GM12878 (cell line): ENCODE data around the gene AMT. TPM values are rescaled to one million over a fixed set of nuclear protein-coding genes. Genes with fewer than 3 reads are reported as not detected.

ENCODE experiments used
- ATAC-seq: fragments of 200-7000 bp; cut with Tn5 transposase; 3 replicates; pipeline ENCODE4 v1.9.1; 2020; ENCODE audit warnings: mild to moderate bottlenecking, moderate library complexity
- BruUV-seq: library from RNA; stranded (reverse); fragments of 400-500 nt; replicated peaks from 2 replicates; lab custom pipeline; 2021; lab: Mats Ljungman, UMichigan
- CTCF ChIA-PET: fragments of 300-600 bp; sonication (Branson Sonifier 250); formaldehyde crosslinking; extraction: SDS; loops from one replicate; lab custom pipeline; 2021; ENCODE audit warnings: inconsistent platforms; lab: Yijun Ruan, JAX
- POLR2A ChIA-PET: fragments of 350-600 bp; formaldehyde crosslinking; extraction: SDS; loops from one replicate; lab custom pipeline; 2021; ENCODE audit warnings: inconsistent platforms; lab: Charles Lee
- RAD21 ChIA-PET: fragments of 300-600 bp; sonication (Branson Sonifier 250); formaldehyde crosslinking; loops from one replicate; lab custom pipeline; 2023; ENCODE audit warnings: antibody characterized with exemption; ENCODE audit not compliant: unreplicated experiment; lab: Charles Lee
- SMC1A ChIA-PET: fragments of 300-600 bp; sonication (Branson Sonifier 250); formaldehyde crosslinking; loops from one replicate; lab custom pipeline; 2023; ENCODE audit not compliant: unreplicated experiment, uncharacterized antibody; lab: Charles Lee
- DNase-seq: peaks from one replicate; pipeline ENCODE4 v3.0.0-alpha.2; 2011; ENCODE audit warnings: low read depth, low spot score
- FAIRE-seq: peaks from 3 replicates; lab custom pipeline; 2011; peaks lifted over from hg19 to GRCh38; lab: Jason Lieb, UNC
- H2AFZ ChIP-seq: 2 replicates; pipeline ENCODE4 v1.6.0; 2011; ENCODE audit warnings: low read depth, low read length, control low read depth; ENCODE audit not compliant: control insufficient read depth
- H3K27ac ChIP-seq: 2 replicates; pipeline ENCODE4 v1.5.1; 2011; ENCODE audit warnings: control low read depth; ENCODE audit not compliant: control insufficient read depth, insufficient read depth
- H3K27me3 ChIP-seq, 2 experiments: replicated peaks in 1 of 2; 2 replicates each; pipeline versions ENCODE4 v1.6.0 to v1.6.1; 2011; ENCODE audit warnings: low read length in 1 of 2; ENCODE audit not compliant: control insufficient read depth in 2 of 2, insufficient read depth in 2 of 2
- H3K36me3 ChIP-seq, 2 experiments: 2 replicates each; pipeline ENCODE4 v1.5.1; 2011; ENCODE audit warnings: low read length in 1 of 2; ENCODE audit not compliant: control insufficient read depth in 2 of 2, insufficient read depth in 2 of 2
- H3K4me1 ChIP-seq: 2 replicates; pipeline ENCODE4 v1.6.1; 2011; ENCODE audit warnings: mild to moderate bottlenecking, low read length, moderate library complexity, mixed read lengths; ENCODE audit not compliant: control insufficient read depth, insufficient read depth
- H3K4me2 ChIP-seq: 2 replicates; pipeline ENCODE4 v1.6.0; 2011; ENCODE audit warnings: control low read depth; ENCODE audit not compliant: control insufficient read depth, insufficient read depth
- H3K4me3 ChIP-seq: fragments of 200-600 bp; sonication (generic); 2 replicates; pipeline ENCODE4 v1.5.1; 2016
- H3K79me2 ChIP-seq: 2 replicates; pipeline ENCODE4 v1.6.0; 2011; ENCODE audit warnings: low read length; ENCODE audit not compliant: control insufficient read depth, insufficient read depth
- H3K9ac ChIP-seq: 2 replicates; pipeline ENCODE4 v1.8.0; 2011; ENCODE audit warnings: low read length, control low read depth, mixed read lengths; ENCODE audit not compliant: control insufficient read depth, insufficient read depth
- H3K9me3 ChIP-seq: replicated peaks from 3 replicates; pipeline ENCODE4 v1.5.1; 2011; ENCODE audit warnings: mild to moderate bottlenecking, low read length; ENCODE audit not compliant: control insufficient read depth, insufficient read depth
- H4K20me1 ChIP-seq: 2 replicates; pipeline ENCODE4 v1.6.0; 2011; ENCODE audit not compliant: control insufficient read depth, insufficient read depth
- CEBPZ ChIP-seq: fragments of 150-350 bp; IDR thresholded peaks from 2 replicates; pipeline ENCODE4 v1.6.1; 2016; ENCODE audit warnings: low read depth, low read length
- CHD1 ChIP-seq: IDR thresholded peaks from 2 replicates; pipeline ENCODE4 v1.6.1; 2012; ENCODE audit warnings: low read depth, low read length, improper control_type of control experiment
- MLLT1 ChIP-seq: fragments of 450-650 bp; IDR thresholded peaks from 2 replicates; pipeline ENCODE4 v1.6.1; 2016; ENCODE audit warnings: mild to moderate bottlenecking
- PAX5 ChIP-seq: IDR thresholded peaks from 2 replicates; pipeline ENCODE4 v1.6.1; 2011; ENCODE audit warnings: low read depth, low read length, borderline replicate concordance
- PRDM15 ChIP-seq: fragments of 450-650 bp; formaldehyde crosslinking; IDR thresholded peaks from 2 replicates; pipeline ENCODE4 v1.4.0; 2020; ENCODE audit warnings: mild to moderate bottlenecking, moderate library complexity
- RELA ChIP-seq: fragments of 450-650 bp; IDR thresholded peaks from 2 replicates; pipeline ENCODE4 v1.8.0; 2014; ENCODE audit warnings: borderline replicate concordance; ENCODE audit not compliant: partially characterized antibody
- STAT1 ChIP-seq: fragments of 450-650 bp; conservative IDR thresholded peaks from 2 replicates; pipeline ENCODE4 v1.6.1; 2014; ENCODE audit warnings: antibody characterized with exemption, mild to moderate bottlenecking
- SUZ12 ChIP-seq: fragments of 200-600 bp; sonication (generic); IDR thresholded peaks from one replicate; pipeline ENCODE4 v1.6.1; 2018; ENCODE audit warnings: antibody characterized with exemption, mild to moderate bottlenecking; ENCODE audit not compliant: unreplicated experiment
- ZNF24 ChIP-seq: fragments of 450-650 bp; IDR thresholded peaks from 2 replicates; pipeline ENCODE4 v1.6.1; 2017; ENCODE audit warnings: antibody characterized with exemption, mild to moderate bottlenecking
- WGBS: methylation state at CpG from one replicate; pipeline ENCODE4 v1.1.6; 2016; ENCODE audit warnings: low lambda C conversion rate; ENCODE audit not compliant: insufficient replicate concordance, insufficient coverage; ENCODE audit errors: missing lambda C conversion rate; 5-methylcytosine and 5-hydroxymethylcytosine counted together
- in situ Hi-C: fragments of 300-500 bp; cut with MboI; formaldehyde crosslinking; loops from 9 replicates; pipeline ENCODE4 v1.14.3; 2018; ENCODE audit warnings: mixed read lengths
- intact Hi-C: fragments of 100-400 bp; cut with micrococcal nuclease; formaldehyde crosslinking; loops from one replicate; pipeline ENCODE4 v1.14.2; 2022; ENCODE audit not compliant: unreplicated experiment
- polyA plus RNA-seq, 11 experiments: library from polyadenylated mRNA; depleted of rRNA in 4 of 11; unstranded in 6 of 11; stranded (reverse) in 5 of 11; fragments of >200 nt; fragmentation: Nextera tagmentation in 4 of 11; fragmentation: Illumina TruSeq in 1 of 11; extraction: Ambion mirVana in 4 of 11; extraction: Trizol in 1 of 11; gene quantifications; 1 replicate in 1 of 11; 2 replicates in 10 of 11; pipeline versions ENCODE4 v1.2.1 to v1.2.3, GENCODE V29; 2011 to 2016; ENCODE audit warnings: inconsistent platforms in 2 of 11, missing spikeins in 2 of 11, low read depth in 1 of 11
- total RNA-seq, 4 experiments: library from RNA; depleted of rRNA in 3 of 4; stranded (reverse); fragments of >200 nt in 3 of 4; fragmentation: Illumina TruSeq in 1 of 4; extraction: Trizol in 1 of 4; gene quantifications; 2 replicates each; pipeline versions ENCODE4 v1.2.1 to v1.2.3, GENCODE V29; 2013 to 2021

The AMT gene
- total and polyA plus RNA-seq, 10 of the 15 experiments (the other 5 are each of a cell fraction or from before 2014, with no cell fraction given): 0.45 to 7.2 (median 2.6) TPM

- peaks cover 8% of the 10 kb centered on the region; the same call in 1 of the 2 replicates for H4K20me1 ChIP-seq
- no peak for FAIRE-seq
- no peak for DNase-seq
- H3K27me3 ChIP-seq: no peaks in the 10 kb centered on the region
- ChIA-PET CTCF (interaction anchor here (0.8 kb wide), 1 partner anchor 13 kb away, joined by 3 read pairs; no protein-coding TSS in a partner anchor), RAD21 (interaction anchor here (1.3 kb wide), 1 partner anchor 55 kb away, joined by 4 read pairs; no protein-coding TSS in a partner anchor), SMC1A (interaction anchor here (1.1 to 2.5 kb wide), 6 partner anchors 9 to 48 kb away, joined by 3 to 5 read pairs (median 5); no protein-coding TSS in a partner anchor), POLR2A (interaction anchor here (0.7 to 1.1 kb wide), 3 partner anchors 9 to 29 kb away, joined by 3 to 5 read pairs (median 4); no protein-coding TSS in a partner anchor)
- TF ChIP-seq PRDM15 (CRISPR knock-in tag) (no peak), STAT1 (no peak), ZNF24 (no peak), CEBPZ (no peak), CHD1 (no peak), MLLT1 (no peak), PAX5 (no peak), RELA (no peak), SUZ12 (no peak)
- in situ Hi-C loops (no loop called here), intact Hi-C loops (no loop called here)
- WGBS: 0% methylated on average over 1 of the region's 1 CpG
- H3K4me3 ChIP-seq: no peak overlapping the region
- H3K4me1 ChIP-seq: peaks cover 6% of the 10 kb centered on the region
- H3K27ac ChIP-seq: no peak overlapping the region
- H3K9ac ChIP-seq: no peak overlapping the region
- BruUV-seq: TSS peak; percentile 22
- peaks cover 4 to 5% of the 10 kb centered on the region in 2 experiments; a peak in 2 of 4 replicates for H3K36me3 ChIP-seq
- no peak overlapping the region for H3K4me2 ChIP-seq
- no peak overlapping the region for H2AFZ ChIP-seq
- H3K79me2 ChIP-seq: peaks cover 84% of the 10 kb centered on the region
- no peak for ATAC-seq
- peaks cover 2% of the 10 kb centered on the region for H3K9me3 ChIP-seq
Measured at GRCh38 chr3:49388289-49388820, 33.9 kb downstream of the AMT start.
